GM23338 (cell line): ENCODE results near the gene NUP42.

Experiments used
- CREB1 ChIP-seq: fragments of 250-450 bp; sonication (Bioruptor Pico); IDR thresholded peaks from 2 replicates; pipeline ENCODE4 v1.5.0; 2020; ENCODE audit warnings: low read depth, mild to moderate bottlenecking, moderate library complexity
- EZH2phosphoT487 ChIP-seq: fragments of 200-600 bp; sonication (generic); IDR thresholded peaks from one replicate; pipeline ENCODE4 v1.8.1; 2018; ENCODE audit warnings: antibody characterized with exemption; ENCODE audit not compliant: unreplicated experiment

DNA sequence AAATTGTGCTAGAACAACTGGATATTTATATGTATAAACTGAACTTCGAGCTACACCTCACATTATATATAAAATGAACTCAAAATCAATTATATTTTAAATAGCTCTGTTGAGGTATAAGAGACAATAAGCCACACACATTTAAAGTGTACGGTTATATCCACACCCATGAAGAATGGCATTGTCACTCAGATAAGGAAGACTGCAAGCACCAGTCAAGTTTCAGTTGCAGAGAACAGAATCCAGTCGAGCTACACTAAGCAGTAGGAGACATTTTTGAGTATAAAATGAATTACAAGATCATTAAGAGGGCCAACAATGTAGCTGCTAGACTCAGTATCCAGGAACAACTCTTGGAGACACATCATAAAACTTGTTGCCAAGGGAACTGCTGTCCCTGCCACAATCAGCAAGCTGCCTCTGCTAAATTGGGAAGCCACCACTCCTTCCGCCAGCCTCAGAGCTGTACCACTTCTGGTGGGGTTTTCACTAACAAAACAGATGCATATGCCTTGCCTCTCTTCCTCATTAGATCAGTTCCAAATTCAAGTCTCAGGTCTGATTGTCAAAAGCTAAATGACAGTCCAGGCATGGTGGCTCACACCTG lies 45.1 kb downstream of the NUP42 start:
- no peak for TF ChIP-seq CREB1 (CRISPR knock-in tag)
- TF ChIP-seq EZH2phosphoT487: no peak
